OCI-LY1 (cell line): ENCODE results near the gene RNF182.

Source experiments
- H2AFZ ChIP-seq: fragments of 200-600 bp; sonication (generic), shearing (Covaris generic); 2 replicates; pipeline ENCODE4 v1.6.0; 2014; ENCODE audit warnings: antibody characterized with exemption, mild to moderate bottlenecking, low read length
- H3F3A ChIP-seq: fragments of 200-600 bp; sonication (generic), shearing (Covaris generic); 2 replicates; pipeline ENCODE4 v1.6.0; 2014; ENCODE audit warnings: mild to moderate bottlenecking, antibody characterized with exemption, low read length, moderate library complexity; ENCODE audit not compliant: insufficient read depth
- H3K27ac ChIP-seq: fragments of 200-600 bp; sonication (generic); 2 replicates; pipeline ENCODE4 v1.5.1; 2014; ENCODE audit warnings: low read length, mixed run types, mild to moderate bottlenecking, low read depth; ENCODE audit not compliant: poor library complexity, severe bottlenecking
- H3K27me3 ChIP-seq: fragments of 200-600 bp; sonication (generic); 2 replicates; pipeline ENCODE4 v1.6.0; 2014; ENCODE audit warnings: antibody characterized with exemption, mild to moderate bottlenecking, low read length, moderate library complexity; ENCODE audit not compliant: insufficient read depth
- H3K36me3 ChIP-seq: fragments of 200-600 bp; sonication (generic); 2 replicates; pipeline ENCODE4 v1.6.1; 2014; ENCODE audit warnings: mild to moderate bottlenecking, antibody characterized with exemption, low read length, moderate library complexity, mixed read lengths; ENCODE audit not compliant: insufficient read depth
- H3K4me1 ChIP-seq: fragments of 200-600 bp; sonication (generic); 2 replicates; pipeline ENCODE4 v1.5.1; 2014; ENCODE audit warnings: mild to moderate bottlenecking, low read length, moderate library complexity; ENCODE audit not compliant: insufficient read depth, severe bottlenecking
- H3K4me2 ChIP-seq: fragments of 200-600 bp; sonication (generic), shearing (Covaris generic); 2 replicates; pipeline ENCODE4 v1.6.1; 2014; ENCODE audit warnings: low read length
- H3K4me3 ChIP-seq: fragments of 200-600 bp; sonication (generic); 2 replicates; pipeline ENCODE4 v1.5.1; 2014; ENCODE audit warnings: low read length, low read depth, mild to moderate bottlenecking, mixed read lengths; ENCODE audit not compliant: poor library complexity, severe bottlenecking
- H3K79me2 ChIP-seq: fragments of 200-600 bp; shearing (Covaris generic); 2 replicates; pipeline ENCODE4 v1.6.1; 2016; ENCODE audit warnings: mixed run types, low read length, mixed read lengths; ENCODE audit not compliant: insufficient read depth
- H3K9ac ChIP-seq: fragments of 200-600 bp; sonication (generic), shearing (Covaris generic); 2 replicates; pipeline ENCODE4 v1.6.1; 2014; ENCODE audit warnings: mild to moderate bottlenecking, low read length, mixed read lengths
- H3K9me2 ChIP-seq: fragments of 200-600 bp; sonication (generic), shearing (Covaris generic); 2 replicates; pipeline ENCODE4 v1.6.1; 2014; ENCODE audit warnings: low read depth, mild to moderate bottlenecking, low read length, mixed read lengths
- H3K9me3 ChIP-seq: fragments of 200-600 bp; shearing (Covaris generic); 2 replicates; pipeline ENCODE4 v1.6.1; 2014; ENCODE audit warnings: low read length, mixed read lengths
- H4K20me1 ChIP-seq: fragments of 200-600 bp; sonication (generic), shearing (Covaris generic); 2 replicates; pipeline ENCODE4 v1.6.0; 2016; ENCODE audit warnings: mild to moderate bottlenecking, low read length; ENCODE audit not compliant: insufficient read depth
- CTCF ChIP-seq: fragments of 200-600 bp; sonication (generic), shearing (Covaris generic); IDR thresholded peaks from 2 replicates; pipeline ENCODE4 v1.5.1; 2017; ENCODE audit warnings: mild to moderate bottlenecking, antibody characterized with exemption, low read length, moderate library complexity, mixed read lengths
- EZH2 ChIP-seq: fragments of 200-600 bp; sonication (generic), shearing (Covaris generic); IDR thresholded peaks from 2 replicates; pipeline ENCODE4 v1.8.0; 2017; ENCODE audit warnings: borderline replicate concordance, mixed run types, mild to moderate bottlenecking, antibody characterized with exemption, low read length, moderate library complexity, mixed read lengths

The RNF182 gene

GRCh38 chr6:13922750-13923149 is 2.0 kb upstream of the RNF182 start:
- Histone ChIP-seq H3K79me2 (no peaks in the 10 kb centered on the region), H3F3A (no peaks in the 10 kb centered on the region), H3K36me3 (no peaks in the 10 kb centered on the region), H2AFZ (no peak overlapping the region), H3K27me3 (no peaks in the 10 kb centered on the region), H3K9me3 (no peaks in the 10 kb centered on the region), H3K4me1 (peaks cover 9% of the 10 kb centered on the region), H4K20me1 (no peaks in the 10 kb centered on the region), H3K27ac (no peak overlapping the region), H3K4me2 (no peak overlapping the region), H3K9ac (no peak overlapping the region), H3K4me3 (no peak overlapping the region), H3K9me2 (no peaks in the 10 kb centered on the region)
- TF ChIP-seq CTCF, result no peak
- TF ChIP-seq EZH2, result no peak

GRCh38 chr6:13923527-13924145 is 1.1 kb upstream of the RNF182 start:
- H3K4me2 ChIP-seq, result no peak overlapping the region

GRCh38 chr6:13924146-13924948 is 405 bp upstream of the RNF182 start:
- no peaks in the 10 kb centered on the region for H4K20me1 ChIP-seq
- H3K4me1 ChIP-seq, result peaks cover 5% of the 10 kb centered on the region
- no peak overlapping the region for H3K9ac ChIP-seq
- H2AFZ ChIP-seq, result no peak overlapping the region
- H3K4me2 ChIP-seq, result peak overlapping the region; percentile 28; the same call in 1 of the 2 replicates
- no peaks in the 10 kb centered on the region for H3K9me2 ChIP-seq
- H3K9me3 ChIP-seq, result no peaks in the 10 kb centered on the region
- peak overlapping the region; percentile 24 for H3K4me3 ChIP-seq
- no peaks in the 10 kb centered on the region for H3K79me2 ChIP-seq
- H3K27ac ChIP-seq, result no peak overlapping the region
- no peaks in the 10 kb centered on the region for H3K36me3 ChIP-seq
- no peak for TF ChIP-seq CTCF
- TF ChIP-seq EZH2, result no peak
- no peaks in the 10 kb centered on the region for H3K27me3 ChIP-seq
- no peaks in the 10 kb centered on the region for H3F3A ChIP-seq

More at GRCh38 chr6:13923527-13924145, 1.1 kb upstream of the RNF182 start:
- peaks cover 8% of the 10 kb centered on the region for H3K4me1 ChIP-seq
- H3K9me2 ChIP-seq, result no peaks in the 10 kb centered on the region
- H3K27me3 ChIP-seq, result no peaks in the 10 kb centered on the region
- no peak overlapping the region for H3K27ac ChIP-seq
- TF ChIP-seq CTCF, result no peak
- no peak for TF ChIP-seq EZH2
- H3F3A ChIP-seq, result no peaks in the 10 kb centered on the region
- H2AFZ ChIP-seq, result no peak overlapping the region
- H3K79me2 ChIP-seq, result no peaks in the 10 kb centered on the region
- no peak overlapping the region for H3K4me3 ChIP-seq
- H3K9ac ChIP-seq, result no peak overlapping the region
- no peaks in the 10 kb centered on the region for H4K20me1 ChIP-seq
- no peaks in the 10 kb centered on the region for H3K9me3 ChIP-seq
- no peaks in the 10 kb centered on the region for H3K36me3 ChIP-seq
